SK-N-SH (cell line): ENCODE data around the gene ZFYVE21.

ENCODE experiments used
- CTCF ChIP-seq: fragments of 200-600 bp; sonication (generic); IDR thresholded peaks from 2 replicates; pipeline ENCODE4 v1.6.1; 2017; ENCODE audit warnings: antibody characterized with exemption, mild to moderate bottlenecking, moderate library complexity
- EZH2phosphoT487 ChIP-seq: fragments of 200-600 bp; sonication (generic); IDR thresholded peaks from 2 replicates; pipeline ENCODE4 v1.6.1; 2017; ENCODE audit warnings: low read depth, mixed run types, mild to moderate bottlenecking, antibody characterized with exemption, moderate library complexity, borderline replicate concordance
- SIN3A ChIP-seq: IDR thresholded peaks from 2 replicates; pipeline ENCODE4 v1.6.1; 2012; ENCODE audit warnings: low read depth, mild to moderate bottlenecking, low read length, moderate library complexity, borderline replicate concordance
- TF ChIP-seq, protein P1 (sequence below): IDR thresholded peaks from 2 replicates; pipeline ENCODE4 v1.4.0; 2012; ENCODE audit warnings: low read depth

DNA sequence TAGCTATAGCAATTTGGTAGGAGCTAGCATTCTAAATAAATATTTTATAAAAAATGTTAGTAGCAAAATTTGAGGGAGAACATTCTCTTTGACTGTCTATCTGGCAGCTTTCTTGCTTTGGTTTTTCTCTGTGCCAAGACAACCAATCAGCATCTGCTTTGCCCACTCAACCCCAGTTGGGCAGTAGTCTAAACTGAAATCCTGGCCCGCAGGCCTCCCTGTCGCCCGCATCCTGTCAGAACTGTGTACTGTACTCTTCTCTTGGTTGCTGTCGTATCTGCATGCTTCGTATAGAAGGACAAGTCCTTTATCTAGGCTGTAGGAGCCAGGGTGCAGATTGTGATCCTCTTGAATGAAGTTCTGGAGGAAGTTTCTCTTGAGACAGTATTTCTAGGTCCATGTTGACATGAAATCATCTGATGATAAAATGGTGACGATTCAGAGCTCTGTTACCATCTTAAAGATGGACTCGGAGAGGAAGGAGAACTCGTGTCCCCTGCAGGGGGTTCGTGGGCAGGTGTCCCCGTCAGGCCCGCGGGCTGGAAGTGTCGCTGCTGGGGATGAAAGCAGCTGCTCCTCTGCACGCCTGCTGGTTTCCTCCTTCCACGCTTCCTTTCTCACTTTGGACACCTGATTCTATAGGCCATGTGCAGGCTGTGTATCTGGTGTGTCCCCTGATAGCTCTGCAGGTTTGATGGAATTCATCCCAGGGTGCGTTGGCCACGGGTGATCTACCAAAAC is 34.9 kb upstream of the ZFYVE21 start:
- TF ChIP-seq SIN3A (no peak), EZH2phosphoT487 (no peak), CTCF (no peak)
- TF ChIP-seq, protein P1, sequence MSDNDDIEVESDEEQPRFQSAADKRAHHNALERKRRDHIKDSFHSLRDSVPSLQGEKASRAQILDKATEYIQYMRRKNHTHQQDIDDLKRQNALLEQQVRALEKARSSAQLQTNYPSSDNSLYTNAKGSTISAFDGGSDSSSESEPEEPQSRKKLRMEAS, result no peak
